ENCODE data around the gene WNT9A.

The WNT9A gene

GRCh38 chr1:227895828-227896685 lies 51.7 kb downstream of the WNT9A start:
- in situ Hi-C loops (cut with MboI; ENCODE audit: low pct_unique_long_range_greater_than_20kb, low sequenced_read_pairs, unreplicated experiment) = no loop called here
- DNase-seq (ENCODE audit: low spot score) = no peak
- TF ChIP-seq CTCF (IDR thresholded peaks at IDR 0.05; ENCODE audit: extremely low read depth, insufficient read depth, missing control alignments) = no peak

DNA sequence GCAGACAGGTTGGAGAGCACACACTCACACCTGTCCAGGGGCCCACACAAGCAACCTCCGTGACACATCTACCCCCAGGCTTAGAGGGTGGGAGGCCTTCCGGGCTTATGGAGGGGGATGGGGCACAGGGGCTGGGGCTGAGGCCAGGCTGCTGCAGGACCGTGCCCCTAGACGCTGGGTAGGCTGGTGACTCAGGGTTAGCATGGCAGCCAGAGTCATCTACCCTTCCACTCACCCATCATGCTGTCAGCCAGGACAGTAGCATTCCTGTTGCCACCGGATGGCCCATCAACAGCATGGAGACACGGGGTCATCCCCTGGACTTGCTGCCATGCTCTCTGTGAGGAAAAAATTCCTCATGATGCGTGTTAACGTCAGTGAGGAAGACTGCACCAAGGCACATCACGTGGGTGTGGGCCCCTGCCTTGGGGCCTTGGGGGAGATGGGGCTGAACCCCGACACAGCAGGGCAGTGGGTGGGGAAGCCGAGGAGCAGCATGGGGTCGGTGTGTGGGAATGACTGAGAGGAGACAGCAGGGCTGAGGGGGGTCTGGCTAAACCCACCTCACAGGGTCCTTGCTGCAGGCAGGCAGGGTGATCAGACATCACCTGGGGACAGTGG lies 52.8 kb downstream of the WNT9A start:
- no peak for TF ChIP-seq CTCF (IDR thresholded peaks at IDR 0.05; ENCODE audit: extremely low read depth, insufficient read depth, missing control alignments)
- DNase-seq (ENCODE audit: low spot score) = no peak

GRCh38 chr1:227893949-227894721 lies 53.6 kb downstream of the WNT9A start:
- DNase-seq (ENCODE audit: low spot score) = no peak
- TF ChIP-seq CTCF (IDR thresholded peaks at IDR 0.05; ENCODE audit: extremely low read depth, insufficient read depth, missing control alignments) = no peak
- in situ Hi-C loops (cut with MboI; ENCODE audit: low pct_unique_long_range_greater_than_20kb, low sequenced_read_pairs, unreplicated experiment) = no loop called here

More for the DNA sequence above, 52.8 kb downstream of the WNT9A start:
- in situ Hi-C loops (cut with MboI; ENCODE audit: low pct_unique_long_range_greater_than_20kb, low sequenced_read_pairs, unreplicated experiment) = no loop called here

GRCh38 chr1:227893300-227893948 lies 54.3 kb downstream of the WNT9A start:
- in situ Hi-C loops (cut with MboI; ENCODE audit: low pct_unique_long_range_greater_than_20kb, low sequenced_read_pairs, unreplicated experiment) = no loop called here
- no peak for TF ChIP-seq CTCF (IDR thresholded peaks at IDR 0.05; ENCODE audit: extremely low read depth, insufficient read depth, missing control alignments)
- DNase-seq (ENCODE audit: low spot score) = no peak

DNA sequence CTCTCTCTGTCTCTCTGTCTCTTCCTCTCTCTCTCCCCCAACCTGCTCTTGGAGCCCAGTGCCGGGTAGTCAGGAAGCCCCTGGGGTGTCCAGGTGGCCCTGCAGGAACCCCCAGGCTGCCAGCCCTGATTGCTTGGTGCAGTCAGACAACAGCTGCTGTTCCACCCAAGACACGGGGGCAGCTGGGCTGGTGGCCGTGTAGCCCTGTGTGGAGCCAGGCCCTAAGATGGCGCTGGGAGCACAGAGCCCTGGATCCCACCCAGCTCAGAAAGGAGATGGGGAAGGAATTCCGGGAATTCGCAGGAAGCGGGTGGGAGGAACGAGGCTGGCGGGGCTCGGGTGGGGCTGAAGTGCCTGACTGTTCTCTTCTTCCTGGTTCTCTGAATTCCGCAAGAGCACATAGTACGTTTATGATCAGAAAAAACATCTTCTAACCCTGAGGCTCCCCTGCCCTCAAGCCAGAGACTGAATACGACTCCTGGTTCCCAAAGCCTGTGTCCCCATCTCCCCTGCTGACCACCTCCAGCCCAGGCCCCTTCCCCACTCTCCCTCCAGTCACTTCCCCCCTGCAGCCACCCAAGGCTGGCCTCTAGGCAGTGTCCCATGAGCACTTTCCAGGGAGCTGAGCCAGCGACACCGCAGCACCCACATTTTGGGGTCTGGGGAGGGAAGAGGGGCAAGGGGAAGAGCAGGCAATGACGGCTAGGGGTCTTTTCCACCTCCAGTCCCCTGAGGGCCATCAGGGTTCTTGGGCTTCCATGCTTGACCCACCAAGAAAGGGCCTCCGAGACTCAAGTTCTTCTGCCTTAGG lies 55.0 kb downstream of the WNT9A start:
- no peak for TF ChIP-seq CTCF (IDR thresholded peaks at IDR 0.05; ENCODE audit: extremely low read depth, insufficient read depth, missing control alignments)
- in situ Hi-C loops (cut with MboI; ENCODE audit: low pct_unique_long_range_greater_than_20kb, low sequenced_read_pairs, unreplicated experiment) = no loop called here
- DNase-seq (ENCODE audit: low spot score) = no peak
